Subcutaneous abdominal adipose tissue (tissue), 5 donors: Measurements from ENCODE around the gene RGS7.

Source experiments
- H3K27ac ChIP-seq: one replicate; pipeline ENCODE4 v1.7.0; 2013; ENCODE audit warnings: low read depth, mild to moderate bottlenecking, inconsistent platforms, low read length, moderate library complexity
- H3K27me3 ChIP-seq, 5 donors: one replicate each; pipeline ENCODE4 v1.7.0; 2013; ENCODE audit warnings: low read length in 5 of 5, inconsistent platforms in 1 of 5; ENCODE audit not compliant: control insufficient read depth in 5 of 5, insufficient read depth in 4 of 5
- H3K36me3 ChIP-seq, 5 donors: one replicate each; pipeline ENCODE4 v1.7.0; 2013; ENCODE audit warnings: low read length in 5 of 5; ENCODE audit not compliant: control insufficient read depth in 5 of 5, insufficient read depth in 5 of 5
- H3K4me1 ChIP-seq, 5 donors: one replicate each; pipeline ENCODE4 v1.7.0; 2013; ENCODE audit warnings: low read length in 5 of 5, mild to moderate bottlenecking in 3 of 5, moderate library complexity in 1 of 5; ENCODE audit not compliant: control insufficient read depth in 5 of 5, insufficient read depth in 5 of 5
- H3K4me3 ChIP-seq, 5 donors: one replicate each; pipeline ENCODE4 v1.7.0; 2013; ENCODE audit warnings: low read length in 5 of 5, low read depth in 1 of 5
- H3K9ac ChIP-seq, 5 donors: one replicate each; pipeline ENCODE4 v1.7.0; 2013; ENCODE audit warnings: low read length in 5 of 5, mild to moderate bottlenecking in 4 of 5, moderate library complexity in 3 of 5
- H3K9me3 ChIP-seq, 5 donors: one replicate each; pipeline ENCODE4 v1.7.0; 2013; ENCODE audit warnings: low read length in 5 of 5; ENCODE audit not compliant: control insufficient read depth in 5 of 5
- donor health status: healthy.
- donor health status: healthy.
- donor health status: healthy.
- donor health status: healthy.
- donor health status: healthy.

RGS7 gene

GRCh38 chr1:241332987-241333386 lies 24.0 kb downstream of the RGS7 start:
- no peak overlapping the region for H3K4me3 ChIP-seq

GRCh38 chr1:241332037-241332409 lies 25.0 kb downstream of the RGS7 start:
- H3K9ac ChIP-seq = no peak overlapping the region
- no peak overlapping the region for H3K4me3 ChIP-seq
- no peak overlapping the region for H3K27ac ChIP-seq

More at GRCh38 chr1:241332987-241333386, 24.0 kb downstream of the RGS7 start:
- H3K27ac ChIP-seq = no peak overlapping the region
- peaks cover 0 to 2% (median 0%) of the 10 kb centered on the region in 5 donors for H3K9me3 ChIP-seq
- no peaks in the 10 kb centered on the region for H3K27me3 ChIP-seq
- H3K9ac ChIP-seq = no peak overlapping the region
- no peaks in the 10 kb centered on the region for H3K4me1 ChIP-seq
- H3K36me3 ChIP-seq = no peaks in the 10 kb centered on the region

GRCh38 chr1:241331328-241332036 lies 25.5 kb downstream of the RGS7 start:
- Histone ChIP-seq H3K9me3 (no peaks in the 10 kb centered on the region), H3K27ac (no peak overlapping the region), H3K36me3 (no peaks in the 10 kb centered on the region), H3K4me1 (no peaks in the 10 kb centered on the region), H3K4me3 (no peak overlapping the region), H3K9ac (no peak overlapping the region), H3K27me3 (no peaks in the 10 kb centered on the region)

More at GRCh38 chr1:241332037-241332409, 25.0 kb downstream of the RGS7 start:
- H3K27me3 ChIP-seq = no peaks in the 10 kb centered on the region
- H3K36me3 ChIP-seq = no peaks in the 10 kb centered on the region
- no peaks in the 10 kb centered on the region for H3K9me3 ChIP-seq
- H3K4me1 ChIP-seq = no peaks in the 10 kb centered on the region

GRCh38 chr1:241330619-241331327 lies 26.2 kb downstream of the RGS7 start:
- Histone ChIP-seq H3K27me3 (no peaks in the 10 kb centered on the region), H3K9ac (no peak overlapping the region), H3K4me1 (no peaks in the 10 kb centered on the region), H3K9me3 (no peaks in the 10 kb centered on the region), H3K36me3 (no peaks in the 10 kb centered on the region), H3K4me3 (no peak overlapping the region), H3K27ac (no peak overlapping the region)

GRCh38 chr1:241325456-241325855 lies 31.5 kb downstream of the RGS7 start:
- no peaks in the 10 kb centered on the region for H3K27me3 ChIP-seq
- no peak overlapping the region for H3K27ac ChIP-seq
- H3K4me3 ChIP-seq = no peak overlapping the region
- H3K4me1 ChIP-seq = no peaks in the 10 kb centered on the region
- H3K9me3 ChIP-seq = no peaks in the 10 kb centered on the region
- no peak overlapping the region for H3K9ac ChIP-seq
- H3K36me3 ChIP-seq = no peaks in the 10 kb centered on the region

- no peaks in the 10 kb centered on the region for H3K36me3 ChIP-seq
- no peak overlapping the region for H3K9ac ChIP-seq
- no peaks in the 10 kb centered on the region for H3K27me3 ChIP-seq
- H3K4me3 ChIP-seq = no peak overlapping the region
- H3K4me1 ChIP-seq = no peaks in the 10 kb centered on the region
- no peaks in the 10 kb centered on the region for H3K9me3 ChIP-seq
- H3K27ac ChIP-seq = no peak overlapping the region
Observed at GRCh38 chr1:241323514-241324195, 33.4 kb downstream of the RGS7 start.

GRCh38 chr1:241317676-241318075 lies 39.3 kb downstream of the RGS7 start:
- Histone ChIP-seq H3K4me1 (no peaks in the 10 kb centered on the region), H3K4me3 (no peak overlapping the region), H3K27ac (no peak overlapping the region), H3K9ac (no peak overlapping the region), H3K9me3 (no peaks in the 10 kb centered on the region), H3K36me3 (no peaks in the 10 kb centered on the region), H3K27me3 (no peaks in the 10 kb centered on the region)

- H3K4me1 ChIP-seq = no peaks in the 10 kb centered on the region
- H3K36me3 ChIP-seq = no peaks in the 10 kb centered on the region
- no peak overlapping the region for H3K9ac ChIP-seq
- H3K4me3 ChIP-seq = no peak overlapping the region
- H3K27ac ChIP-seq = no peak overlapping the region
- H3K27me3 ChIP-seq = no peaks in the 10 kb centered on the region
- H3K9me3 ChIP-seq = no peaks in the 10 kb centered on the region
Observed at GRCh38 chr1:241316372-241316771, 40.6 kb downstream of the RGS7 start.

- Histone ChIP-seq H3K27ac (no peak overlapping the region), H3K4me1 (no peaks in the 10 kb centered on the region), H3K9me3 (peaks cover 0 to 5% (median 4%) of the 10 kb centered on the region in 5 donors), H3K4me3 (no peak overlapping the region), H3K27me3 (no peaks in the 10 kb centered on the region), H3K9ac (no peak overlapping the region), H3K36me3 (no peaks in the 10 kb centered on the region)
Observed at GRCh38 chr1:241311056-241311746, 45.8 kb downstream of the RGS7 start.
